Measurements from ENCODE around the gene ZNF524.

ZNF524 gene

GRCh38 chr19:55620410-55621204 lies 20.5 kb downstream of the ZNF524 start:
- no peak for DNase-seq (ENCODE audit: low read depth, low spot score)

- no peak for DNase-seq (ENCODE audit: low read depth, low spot score)
These were observed 21.2 kb downstream of the ZNF524 start for GRCh38 chr19:55621205-55621672.

GRCh38 chr19:55621673-55622231 lies 21.7 kb downstream of the ZNF524 start:
- no peak for DNase-seq (ENCODE audit: low read depth, low spot score)

- DNase-seq (ENCODE audit: low read depth, low spot score): no peak
These were observed 22.3 kb downstream of the ZNF524 start for GRCh38 chr19:55622242-55622969.

- DNase-seq (ENCODE audit: low read depth, low spot score): no peak
These were observed 23.0 kb downstream of the ZNF524 start for GRCh38 chr19:55623130-55623529.

- no peak for DNase-seq (ENCODE audit: low read depth, low spot score)
These were observed 23.5 kb downstream of the ZNF524 start for GRCh38 chr19:55623561-55623960.

GRCh38 chr19:55624109-55625003 lies 24.3 kb downstream of the ZNF524 start, which contains the start of gene ZNF784:
TSS of gene ZNF784 (minus strand) at chr19:55624566. CDS start at chr19:55624561, 5 bp downstream.
- DNase-seq (ENCODE audit: low read depth, low spot score): no peak

GRCh38 chr19:55625004-55625326 lies 24.9 kb downstream of the ZNF524 start:
- no peak for DNase-seq (ENCODE audit: low read depth, low spot score)

- DNase-seq (ENCODE audit: low read depth, low spot score): no peak
These were observed 26.3 kb downstream of the ZNF524 start for GRCh38 chr19:55626350-55626749.

GRCh38 chr19:55632463-55632834 lies 32.4 kb downstream of the ZNF524 start:
- DNase-seq (ENCODE audit: low read depth, low spot score): no peak

GRCh38 chr19:55633861-55634260 lies 33.8 kb downstream of the ZNF524 start:
- no peak for DNase-seq (ENCODE audit: low read depth, low spot score)

- DNase-seq (ENCODE audit: low read depth, low spot score): no peak
These were observed 35.2 kb downstream of the ZNF524 start for GRCh38 chr19:55635334-55635717.

- no peak for DNase-seq (ENCODE audit: low read depth, low spot score)
These were observed 35.9 kb downstream of the ZNF524 start for GRCh38 chr19:55635856-55636440.

GRCh38 chr19:55636723-55637122 lies 36.6 kb downstream of the ZNF524 start:
- DNase-seq (ENCODE audit: low read depth, low spot score): no peak

- no peak for DNase-seq (ENCODE audit: low read depth, low spot score)
These were observed 37.4 kb downstream of the ZNF524 start for GRCh38 chr19:55637534-55637933.

GRCh38 chr19:55638864-55639359 lies 38.8 kb downstream of the ZNF524 start:
- DNase-seq (ENCODE audit: low read depth, low spot score): no peak

- no peak for DNase-seq (ENCODE audit: low read depth, low spot score)
These were observed 40.0 kb downstream of the ZNF524 start for GRCh38 chr19:55640043-55640576.

- DNase-seq (ENCODE audit: low read depth, low spot score): no peak
These were observed 40.7 kb downstream of the ZNF524 start, which contains the start of gene ZNF580 for GRCh38 chr19:55640577-55641425. TSS of gene ZNF580 (plus strand) at chr19:55641002. CDS start at chr19:55642509, 1,507 bp downstream.

- no peak for DNase-seq (ENCODE audit: low read depth, low spot score)
These were observed 41.5 kb downstream of the ZNF524 start for GRCh38 chr19:55641426-55642152.
